Hepatocyte (in vitro differentiated cells): Measurements from ENCODE around the gene TMEM86B. TPM values are rescaled to one million over a fixed set of nuclear protein-coding genes. Genes with fewer than 3 reads are reported as not detected.

Experiments used
- DNase-seq: peaks from one replicate; pipeline ENCODE4 v3.0.0-alpha.2; 2016; ENCODE audit warnings: low spot score
- H2AFZ ChIP-seq: fragments of 200-600 bp; sonication (generic); 2 replicates; pipeline ENCODE4 v1.6.0; 2016; ENCODE audit warnings: antibody characterized with exemption, mild to moderate bottlenecking
- H3K27ac ChIP-seq: fragments of 200-600 bp; sonication (generic); 2 replicates; pipeline ENCODE4 v1.5.1; 2016; ENCODE audit warnings: mild to moderate bottlenecking
- H3K27me3 ChIP-seq: fragments of 200-600 bp; sonication (generic); 2 replicates; pipeline ENCODE4 v1.6.1; 2016
- H3K36me3 ChIP-seq: fragments of 200-600 bp; sonication (generic); replicated peaks from 2 replicates; pipeline ENCODE4 v1.5.1; 2016; ENCODE audit warnings: low read depth; ENCODE audit not compliant: insufficient read depth
- H3K4me1 ChIP-seq: fragments of 200-600 bp; sonication (generic); 2 replicates; pipeline ENCODE4 v1.5.1; 2016; ENCODE audit warnings: mild to moderate bottlenecking, moderate library complexity; ENCODE audit not compliant: insufficient read depth
- H3K4me2 ChIP-seq: fragments of 200-600 bp; sonication (generic); 2 replicates; pipeline ENCODE4 v1.6.0; 2016
- H3K4me3 ChIP-seq: fragments of 200-600 bp; sonication (generic); 2 replicates; pipeline ENCODE4 v1.5.1; 2016; ENCODE audit warnings: mild to moderate bottlenecking
- H3K79me2 ChIP-seq: fragments of 200-600 bp; sonication (generic); 2 replicates; pipeline ENCODE4 v1.6.0; 2017; ENCODE audit warnings: mild to moderate bottlenecking
- H3K9me2 ChIP-seq: fragments of 200-600 bp; sonication (generic); replicated peaks from 2 replicates; pipeline ENCODE4 v1.6.0; 2017; ENCODE audit warnings: mild to moderate bottlenecking; ENCODE audit not compliant: insufficient read depth
- H3K9me3 ChIP-seq: fragments of 200-600 bp; sonication (generic); 2 replicates; pipeline ENCODE4 v1.5.1; 2016; ENCODE audit warnings: low read depth, mild to moderate bottlenecking
- H4K20me1 ChIP-seq: fragments of 200-600 bp; sonication (generic); 2 replicates; pipeline ENCODE4 v1.6.0; 2016; ENCODE audit warnings: mild to moderate bottlenecking; ENCODE audit not compliant: insufficient read depth, poor library complexity, severe bottlenecking
- EZH2 ChIP-seq: fragments of 200-600 bp; sonication (generic); IDR thresholded peaks from 2 replicates; pipeline ENCODE4 v1.6.1; 2016; ENCODE audit warnings: antibody characterized with exemption, mild to moderate bottlenecking, borderline replicate concordance
- EZH2phosphoT487 ChIP-seq: fragments of 200-600 bp; sonication (generic); IDR thresholded peaks from one replicate; pipeline ENCODE4 v1.6.1; 2018; ENCODE audit warnings: antibody characterized with exemption, mild to moderate bottlenecking, low read depth, moderate library complexity; ENCODE audit not compliant: unreplicated experiment, severe bottlenecking
- WGBS: methylation state at CpG from one replicate; pipeline ENCODE4 v1.1.6; 2016; ENCODE audit warnings: low lambda C conversion rate; ENCODE audit errors: missing lambda C conversion rate; 5-methylcytosine and 5-hydroxymethylcytosine counted together
- polyA plus RNA-seq: library from polyadenylated mRNA; unstranded; fragments of >200 nt; fragmentation: Nextera tagmentation; extraction: Ambion mirVana; gene quantifications from 2 replicates; pipeline ENCODE4 v1.2.1, GENCODE V29; 2016
- total RNA-seq: library from RNA; depleted of rRNA; stranded (reverse); fragments of >200 nt; gene quantifications from 2 replicates; pipeline ENCODE4 v1.2.3, GENCODE V29; 2014
- TF ChIP-seq, protein P1 (sequence below): fragments of 200-600 bp; sonication (generic); IDR thresholded peaks from 2 replicates; pipeline ENCODE4 v1.5.1; 2016; ENCODE audit warnings: antibody characterized with exemption, mild to moderate bottlenecking; ENCODE audit not compliant: poor library complexity

TMEM86B gene
- total and polyA plus RNA-seq, 2 experiments from 2014 or later, result 21.1 to 62.3 TPM

- Histone ChIP-seq H3K27ac (no peak overlapping the region), H2AFZ (no peak overlapping the region), H3K36me3 (no peaks in the 10 kb centered on the region), H3K79me2 (peaks cover 81% of the 10 kb centered on the region), H3K4me1 (no peaks in the 10 kb centered on the region), H3K4me3 (no peak overlapping the region), H3K27me3 (no peaks in the 10 kb centered on the region), H4K20me1 (peaks cover 95% of the 10 kb centered on the region), H3K9me2 (no peaks in the 10 kb centered on the region), H3K9me3 (no peaks in the 10 kb centered on the region), H3K4me2 (no peak overlapping the region)
- no peak for TF ChIP-seq EZH2
- TF ChIP-seq, protein P1, sequence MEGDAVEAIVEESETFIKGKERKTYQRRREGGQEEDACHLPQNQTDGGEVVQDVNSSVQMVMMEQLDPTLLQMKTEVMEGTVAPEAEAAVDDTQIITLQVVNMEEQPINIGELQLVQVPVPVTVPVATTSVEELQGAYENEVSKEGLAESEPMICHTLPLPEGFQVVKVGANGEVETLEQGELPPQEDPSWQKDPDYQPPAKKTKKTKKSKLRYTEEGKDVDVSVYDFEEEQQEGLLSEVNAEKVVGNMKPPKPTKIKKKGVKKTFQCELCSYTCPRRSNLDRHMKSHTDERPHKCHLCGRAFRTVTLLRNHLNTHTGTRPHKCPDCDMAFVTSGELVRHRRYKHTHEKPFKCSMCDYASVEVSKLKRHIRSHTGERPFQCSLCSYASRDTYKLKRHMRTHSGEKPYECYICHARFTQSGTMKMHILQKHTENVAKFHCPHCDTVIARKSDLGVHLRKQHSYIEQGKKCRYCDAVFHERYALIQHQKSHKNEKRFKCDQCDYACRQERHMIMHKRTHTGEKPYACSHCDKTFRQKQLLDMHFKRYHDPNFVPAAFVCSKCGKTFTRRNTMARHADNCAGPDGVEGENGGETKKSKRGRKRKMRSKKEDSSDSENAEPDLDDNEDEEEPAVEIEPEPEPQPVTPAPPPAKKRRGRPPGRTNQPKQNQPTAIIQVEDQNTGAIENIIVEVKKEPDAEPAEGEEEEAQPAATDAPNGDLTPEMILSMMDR, result no peak
- no peak for TF ChIP-seq EZH2phosphoT487
- DNase-seq, result no peak
- WGBS, result 98% methylated on average over 11 of the region's 11 CpGs
These were observed 21.3 kb upstream of the TMEM86B start for GRCh38 chr19:55249841-55250240.

DNA sequence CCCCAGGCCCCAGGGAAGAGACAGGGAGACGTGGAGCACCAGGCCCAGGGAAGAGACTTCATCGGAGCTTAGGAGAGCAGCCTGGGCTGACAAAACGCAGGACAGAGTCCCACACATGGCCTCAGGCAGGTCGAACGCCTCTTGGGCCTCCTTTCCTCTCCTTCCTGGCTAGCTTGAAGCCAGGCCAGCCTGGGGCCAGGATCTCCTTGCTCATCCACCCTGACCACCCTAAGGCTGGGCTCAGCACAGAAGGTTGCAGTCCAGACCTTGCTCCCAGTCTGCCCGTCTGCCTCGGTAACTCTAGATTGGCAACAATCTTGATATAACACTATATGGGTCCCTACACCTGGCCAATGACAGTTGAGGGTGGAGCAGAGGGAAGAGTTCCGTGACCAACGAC is 20.1 kb upstream of the TMEM86B start:
- Histone ChIP-seq H3K4me2 (no peak overlapping the region), H3K36me3 (no peaks in the 10 kb centered on the region), H2AFZ (no peak overlapping the region), H4K20me1 (peaks cover 84% of the 10 kb centered on the region), H3K9me2 (no peaks in the 10 kb centered on the region), H3K9me3 (no peaks in the 10 kb centered on the region), H3K79me2 (peaks cover 69% of the 10 kb centered on the region), H3K4me1 (no peaks in the 10 kb centered on the region), H3K27me3 (no peaks in the 10 kb centered on the region), H3K4me3 (no peak overlapping the region), H3K27ac (no peak overlapping the region)
- no peak for DNase-seq
- WGBS, result 88% methylated on average over 9 of the region's 9 CpGs
- TF ChIP-seq EZH2phosphoT487, result no peak
- no peak for TF ChIP-seq EZH2
- TF ChIP-seq, protein P1, result no peak

- no peak overlapping the region for H2AFZ ChIP-seq
- H4K20me1 ChIP-seq, result peaks cover 79% of the 10 kb centered on the region
- peaks cover 65% of the 10 kb centered on the region for H3K79me2 ChIP-seq
- H3K4me1 ChIP-seq, result no peaks in the 10 kb centered on the region
- no peaks in the 10 kb centered on the region for H3K9me3 ChIP-seq
- H3K9me2 ChIP-seq, result no peaks in the 10 kb centered on the region
- no peak overlapping the region for H3K4me2 ChIP-seq
- no peak for TF ChIP-seq EZH2
- WGBS, result 87% methylated on average over 10 of the region's 10 CpGs
- DNase-seq, result no peak
- H3K27ac ChIP-seq, result no peak overlapping the region
- no peak overlapping the region for H3K4me3 ChIP-seq
- H3K36me3 ChIP-seq, result no peaks in the 10 kb centered on the region
- no peaks in the 10 kb centered on the region for H3K27me3 ChIP-seq
These were observed 19.7 kb upstream of the TMEM86B start for GRCh38 chr19:55248166-55248675.

- Histone ChIP-seq H3K4me2 (no peak overlapping the region), H3K9me3 (no peaks in the 10 kb centered on the region), H3K27me3 (no peaks in the 10 kb centered on the region), H2AFZ (no peak overlapping the region), H3K36me3 (no peaks in the 10 kb centered on the region), H3K27ac (no peak overlapping the region), H3K9me2 (no peaks in the 10 kb centered on the region), H4K20me1 (peaks cover 73% of the 10 kb centered on the region), H3K79me2 (peaks cover 59% of the 10 kb centered on the region), H3K4me3 (no peak overlapping the region), H3K4me1 (no peaks in the 10 kb centered on the region)
- WGBS, result 77% methylated on average over 10 of the region's 10 CpGs
- no peak for DNase-seq
- no peak for TF ChIP-seq EZH2phosphoT487
- TF ChIP-seq, protein P1, result no peak
- TF ChIP-seq EZH2, result no peak
These were observed 19.1 kb upstream of the TMEM86B start for GRCh38 chr19:55247621-55248099.
